DMS 273 (cell line): ENCODE measurements around the gene CARS2.

Experiments used
- DNase-seq: peaks from one replicate; lab custom pipeline; 2025; ENCODE audit not compliant: unreplicated experiment; lab: John Stamatoyannopoulos, UW

CARS2 gene

GRCh38 chr13:110653851-110654250 is 52.1 kb downstream of the CARS2 start:
- no peak for DNase-seq

GRCh38 chr13:110653271-110653670 is 52.6 kb downstream of the CARS2 start:
- DNase-seq = no peak

GRCh38 chr13:110652764-110653163 is 53.2 kb downstream of the CARS2 start:
- no peak for DNase-seq

GRCh38 chr13:110652231-110652730 is 53.6 kb downstream of the CARS2 start:
- DNase-seq = no peak

GRCh38 chr13:110651726-110652230 is 54.1 kb downstream of the CARS2 start:
- DNase-seq = no peak

GRCh38 chr13:110651271-110651670 is 54.6 kb downstream of the CARS2 start:
- DNase-seq = no peak

- no peak for DNase-seq
Observed at GRCh38 chr13:110650436-110650835, 55.5 kb downstream of the CARS2 start.

- no peak for DNase-seq
Observed at GRCh38 chr13:110649551-110649950, 56.4 kb downstream of the CARS2 start.

- DNase-seq = no peak
Observed at GRCh38 chr13:110648848-110649421, 57.0 kb downstream of the CARS2 start.

- peak; percentile 48 for DNase-seq
Observed at GRCh38 chr13:110648146-110648819, 57.6 kb downstream of the CARS2 start.

GRCh38 chr13:110647365-110647737 is 58.6 kb downstream of the CARS2 start:
- DNase-seq = no peak

GRCh38 chr13:110646442-110647364 is 59.2 kb downstream of the CARS2 start:
- DNase-seq = no peak

- no peak for DNase-seq
Observed at GRCh38 chr13:110645750-110646149, 60.2 kb downstream of the CARS2 start.

- peak; percentile 91 for DNase-seq
Observed at GRCh38 chr13:110644892-110645521, 60.9 kb downstream of the CARS2 start.

GRCh38 chr13:110643768-110644421 is 62.0 kb downstream of the CARS2 start:
- no peak for DNase-seq

- DNase-seq = no peak
Observed at GRCh38 chr13:110643324-110643723, 62.6 kb downstream of the CARS2 start.

- DNase-seq = no peak
Observed at GRCh38 chr13:110642291-110642981, 63.5 kb downstream of the CARS2 start.

GRCh38 chr13:110641055-110642015 is 64.6 kb downstream of the CARS2 start:
- DNase-seq = peak; percentile 45

- no peak for DNase-seq
Observed at GRCh38 chr13:110640591-110641029, 65.3 kb downstream of the CARS2 start.
